ENCODE data around the gene BAG1. TPM values are rescaled to one million over a fixed set of nuclear protein-coding genes. Genes with fewer than 3 reads are reported as not detected.

The BAG1 gene
- total and polyA plus RNA-seq, 2 experiments from 2014 or later, result 44.7 to 55.4 TPM

DNA sequence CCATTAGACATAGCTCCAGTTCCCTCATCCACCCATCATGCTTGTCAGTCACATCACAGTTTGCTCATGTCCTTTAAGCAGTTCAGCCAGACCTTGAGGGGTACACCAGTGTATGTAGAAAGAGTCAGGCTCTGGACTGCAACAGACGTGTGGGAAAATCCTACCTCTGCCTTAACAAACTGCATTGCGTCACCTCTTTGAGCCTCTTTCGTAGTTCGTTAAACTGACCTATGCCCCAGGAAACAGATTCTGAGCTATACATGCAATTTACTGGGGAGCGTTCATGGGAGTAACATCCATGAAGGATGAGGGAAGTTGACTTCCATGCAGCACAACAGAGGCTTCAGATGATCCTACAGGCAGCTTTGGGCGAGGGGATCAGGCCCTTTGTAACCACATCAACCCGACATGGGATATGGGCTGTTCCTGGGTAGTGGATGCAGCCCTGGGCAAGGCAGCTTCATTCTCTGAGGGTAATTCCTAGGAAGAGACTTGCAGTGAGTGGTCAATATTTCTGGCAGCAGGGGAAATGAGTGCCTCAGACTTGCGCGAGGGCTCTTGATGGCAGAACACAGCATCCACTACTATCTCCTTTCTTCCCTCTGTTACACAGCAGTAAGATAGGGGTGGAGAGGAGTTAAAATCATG, 20.2 kb downstream of the BAG1 start:
- H3K27me3 ChIP-seq (ENCODE audit: insufficient read depth), result no peaks in the 10 kb centered on the region
- no peak overlapping the region for H3K4me3 ChIP-seq
- no peaks in the 10 kb centered on the region for H3K79me2 ChIP-seq (replicated peaks; ENCODE audit: insufficient read depth)
- H3K4me2 ChIP-seq, result no peak overlapping the region
- no peak for DNase-seq (ENCODE audit: low spot score)
- Mint-ChIP-seq H3K4me3 (no peak overlapping the region), H3K27me3 (ENCODE audit: insufficient read depth, low read depth, poor library complexity) (peaks cover 5% of the 10 kb centered on the region), H3K9me3 (no peaks in the 10 kb centered on the region; the same call in 2 of the 3 replicates), H3K36me3 (ENCODE audit: low read depth) (no peaks in the 10 kb centered on the region), H3K27ac (no peak overlapping the region), H3K4me1 (no peaks in the 10 kb centered on the region)
- no peaks in the 10 kb centered on the region for H3K4me1 ChIP-seq (ENCODE audit: insufficient read depth)
- no peaks in the 10 kb centered on the region for H3F3A ChIP-seq (replicated peaks; ENCODE audit: low read depth)
- no peak overlapping the region for H3K27ac ChIP-seq (ENCODE audit: low read depth)
- TF ChIP-seq, protein P1, sequence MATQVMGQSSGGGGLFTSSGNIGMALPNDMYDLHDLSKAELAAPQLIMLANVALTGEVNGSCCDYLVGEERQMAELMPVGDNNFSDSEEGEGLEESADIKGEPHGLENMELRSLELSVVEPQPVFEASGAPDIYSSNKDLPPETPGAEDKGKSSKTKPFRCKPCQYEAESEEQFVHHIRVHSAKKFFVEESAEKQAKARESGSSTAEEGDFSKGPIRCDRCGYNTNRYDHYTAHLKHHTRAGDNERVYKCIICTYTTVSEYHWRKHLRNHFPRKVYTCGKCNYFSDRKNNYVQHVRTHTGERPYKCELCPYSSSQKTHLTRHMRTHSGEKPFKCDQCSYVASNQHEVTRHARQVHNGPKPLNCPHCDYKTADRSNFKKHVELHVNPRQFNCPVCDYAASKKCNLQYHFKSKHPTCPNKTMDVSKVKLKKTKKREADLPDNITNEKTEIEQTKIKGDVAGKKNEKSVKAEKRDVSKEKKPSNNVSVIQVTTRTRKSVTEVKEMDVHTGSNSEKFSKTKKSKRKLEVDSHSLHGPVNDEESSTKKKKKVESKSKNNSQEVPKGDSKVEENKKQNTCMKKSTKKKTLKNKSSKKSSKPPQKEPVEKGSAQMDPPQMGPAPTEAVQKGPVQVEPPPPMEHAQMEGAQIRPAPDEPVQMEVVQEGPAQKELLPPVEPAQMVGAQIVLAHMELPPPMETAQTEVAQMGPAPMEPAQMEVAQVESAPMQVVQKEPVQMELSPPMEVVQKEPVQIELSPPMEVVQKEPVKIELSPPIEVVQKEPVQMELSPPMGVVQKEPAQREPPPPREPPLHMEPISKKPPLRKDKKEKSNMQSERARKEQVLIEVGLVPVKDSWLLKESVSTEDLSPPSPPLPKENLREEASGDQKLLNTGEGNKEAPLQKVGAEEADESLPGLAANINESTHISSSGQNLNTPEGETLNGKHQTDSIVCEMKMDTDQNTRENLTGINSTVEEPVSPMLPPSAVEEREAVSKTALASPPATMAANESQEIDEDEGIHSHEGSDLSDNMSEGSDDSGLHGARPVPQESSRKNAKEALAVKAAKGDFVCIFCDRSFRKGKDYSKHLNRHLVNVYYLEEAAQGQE (IDR thresholded peaks at IDR 0.05; ENCODE audit: unreplicated experiment), result no peak
- TF ChIP-seq EZH2 (IDR thresholded peaks at IDR 0.05; ENCODE audit: low read depth, unreplicated experiment), result no peak
- no peak for TF ChIP-seq EZH2phosphoT487 (IDR thresholded peaks at IDR 0.05; ENCODE audit: unreplicated experiment)
- TF ChIP-seq ETS1 (IDR thresholded peaks at IDR 0.05), result no peak
- no peak for TF ChIP-seq ZNF114 (CRISPR knock-in tag; IDR thresholded peaks at IDR 0.05)
- TF ChIP-seq JUNB (IDR thresholded peaks at IDR 0.05; ENCODE audit: unreplicated experiment), result no peak
- no peak for TF ChIP-seq ZNF462 (CRISPR knock-in tag; IDR thresholded peaks at IDR 0.05)
- TF ChIP-seq ZNF331 (CRISPR knock-in tag; IDR thresholded peaks at IDR 0.05; ENCODE audit: low read depth), result no peak
- no peak for ATAC-seq
- H2AFZ ChIP-seq, result no peak overlapping the region
- H3K36me3 ChIP-seq (ENCODE audit: insufficient read depth), result no peaks in the 10 kb centered on the region
- H3K9me2 ChIP-seq (ENCODE audit: insufficient read depth), result no peaks in the 10 kb centered on the region
- H4K20me1 ChIP-seq (replicated peaks; ENCODE audit: insufficient read depth), result no peaks in the 10 kb centered on the region
